GM19193 (cell line): ENCODE results near the gene SYT3.

Experiments used
- POLR2A ChIP-seq: IDR thresholded peaks from 4 replicates; pipeline ENCODE4 v1.6.1; 2011; ENCODE audit not compliant: insufficient read depth, insufficient read length; ENCODE audit errors: extremely low read depth

SYT3 gene

GRCh38 chr19:50651174-50651573 is 11.5 kb upstream of the SYT3 start:
- TF ChIP-seq POLR2A, result no peak

GRCh38 chr19:50649433-50650391 is 10.0 kb upstream of the SYT3 start, which contains the start of gene C19orf81:
Gene C19orf81 (plus strand): TSS chr19:50649445. CDS start chr19:50649445, 0 bp downstream.
- TF ChIP-seq POLR2A, result no peak

- no peak for TF ChIP-seq POLR2A
Measured at GRCh38 chr19:50648659-50649058, 9.0 kb upstream of the SYT3 start.

GRCh38 chr19:50647879-50648615 is 8.4 kb upstream of the SYT3 start:
- no peak for TF ChIP-seq POLR2A

GRCh38 chr19:50646074-50646807 is 6.6 kb upstream of the SYT3 start:
- TF ChIP-seq POLR2A, result no peak

- no peak for TF ChIP-seq POLR2A
Measured at GRCh38 chr19:50645107-50645506, 5.4 kb upstream of the SYT3 start.

GRCh38 chr19:50644315-50644915 is 4.7 kb upstream of the SYT3 start:
- TF ChIP-seq POLR2A, result no peak

- no peak for TF ChIP-seq POLR2A
Measured at GRCh38 chr19:50640368-50640767, 687 bp upstream of the SYT3 start.

GRCh38 chr19:50638600-50638999 is 1.1 kb downstream of the SYT3 start:
- no peak for TF ChIP-seq POLR2A

GRCh38 chr19:50636317-50637085 is 3.2 kb downstream of the SYT3 start:
- TF ChIP-seq POLR2A, result no peak

GRCh38 chr19:50633973-50634372 is 5.7 kb downstream of the SYT3 start:
- TF ChIP-seq POLR2A, result no peak

- no peak for TF ChIP-seq POLR2A
Measured at GRCh38 chr19:50633359-50633758, 6.3 kb downstream of the SYT3 start.

GRCh38 chr19:50632151-50632835 is 7.4 kb downstream of the SYT3 start:
- TF ChIP-seq POLR2A, result no peak
